ENCODE results near the gene SYT1.

GRCh38 chr12:78898416-78898815 is 33.8 kb downstream of the SYT1 start:
- TF ChIP-seq CTCF (IDR thresholded peaks at IDR 0.05; ENCODE audit: insufficient read depth, low read length), result no peak
- no peak for TF ChIP-seq POLR2AphosphoS5 (IDR thresholded peaks at IDR 0.05; ENCODE audit: low read depth)
